ENCODE measurements around the gene ATXN1.

The ATXN1 gene

DNA sequence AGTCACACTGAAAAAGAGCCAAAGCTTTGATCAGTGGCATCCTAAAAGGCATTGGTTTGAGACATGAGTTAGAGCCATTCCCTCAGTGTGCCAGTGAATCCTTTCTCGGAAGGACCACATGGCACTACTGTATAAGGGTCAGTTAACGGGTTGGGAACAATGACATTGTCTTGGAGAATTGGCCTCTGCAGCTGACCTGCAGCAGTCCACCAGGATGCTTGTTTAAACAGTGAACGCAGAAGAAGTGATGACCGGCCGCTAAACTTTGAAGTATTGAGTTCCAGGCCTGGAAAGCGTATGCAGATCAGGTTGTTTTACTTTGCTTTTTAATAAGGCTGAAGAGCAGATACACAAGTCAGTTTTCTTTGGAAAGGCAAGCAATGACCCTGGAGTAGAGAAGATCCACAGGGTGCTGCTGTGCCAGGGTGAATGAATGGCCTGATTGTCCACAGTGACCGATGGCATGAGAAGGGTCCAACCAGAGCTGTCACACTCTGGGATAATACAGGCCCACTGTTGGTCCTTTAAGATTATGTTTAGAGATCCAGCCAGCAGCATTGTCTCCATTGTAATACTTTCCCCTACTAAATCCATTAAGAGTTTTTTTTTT is 465.1 kb downstream of the ATXN1 start:
- no peaks in the 10 kb centered on the region for H3K4me1 ChIP-seq (ENCODE audit: control insufficient read depth, insufficient read depth, low read length)
- H3K9ac ChIP-seq (ENCODE audit: low read length), result no peak overlapping the region
- no peak overlapping the region for H3K4me3 ChIP-seq (ENCODE audit: low read length)
- no peaks in the 10 kb centered on the region for H3K27me3 ChIP-seq (ENCODE audit: control insufficient read depth, insufficient read depth, low read length)
- no peaks in the 10 kb centered on the region for H3K9me3 ChIP-seq (ENCODE audit: control insufficient read depth, low read length)
- H3K36me3 ChIP-seq (ENCODE audit: control insufficient read depth, insufficient read depth, low read length), result no peaks in the 10 kb centered on the region

DNA sequence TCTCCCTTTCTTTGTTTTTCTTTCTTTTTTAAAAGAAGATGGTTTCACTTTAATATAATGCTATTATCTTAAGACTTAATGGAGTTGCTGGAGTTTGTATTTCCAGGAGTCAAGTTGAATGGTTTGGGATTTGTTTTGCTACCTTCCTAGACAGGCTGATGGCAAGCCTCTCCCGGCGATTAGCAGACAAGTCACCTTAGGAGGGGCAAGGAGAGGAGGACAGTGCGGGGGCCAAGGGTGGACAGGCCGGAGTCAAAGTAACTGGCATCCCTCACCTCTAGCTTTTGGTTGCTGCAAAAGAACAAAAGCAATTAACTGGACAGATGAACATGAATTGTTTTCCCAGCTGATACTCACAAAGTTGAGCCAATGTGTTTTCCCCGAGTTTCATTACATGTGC is 465.8 kb downstream of the ATXN1 start:
- H3K36me3 ChIP-seq (ENCODE audit: control insufficient read depth, insufficient read depth, low read length), result no peaks in the 10 kb centered on the region
- H3K4me1 ChIP-seq (ENCODE audit: control insufficient read depth, insufficient read depth, low read length), result no peaks in the 10 kb centered on the region
- H3K4me3 ChIP-seq (ENCODE audit: low read length), result no peak overlapping the region
- no peaks in the 10 kb centered on the region for H3K9me3 ChIP-seq (ENCODE audit: control insufficient read depth, low read length)
- H3K27me3 ChIP-seq (ENCODE audit: control insufficient read depth, insufficient read depth, low read length), result no peaks in the 10 kb centered on the region
- H3K9ac ChIP-seq (ENCODE audit: low read length), result no peak overlapping the region

DNA sequence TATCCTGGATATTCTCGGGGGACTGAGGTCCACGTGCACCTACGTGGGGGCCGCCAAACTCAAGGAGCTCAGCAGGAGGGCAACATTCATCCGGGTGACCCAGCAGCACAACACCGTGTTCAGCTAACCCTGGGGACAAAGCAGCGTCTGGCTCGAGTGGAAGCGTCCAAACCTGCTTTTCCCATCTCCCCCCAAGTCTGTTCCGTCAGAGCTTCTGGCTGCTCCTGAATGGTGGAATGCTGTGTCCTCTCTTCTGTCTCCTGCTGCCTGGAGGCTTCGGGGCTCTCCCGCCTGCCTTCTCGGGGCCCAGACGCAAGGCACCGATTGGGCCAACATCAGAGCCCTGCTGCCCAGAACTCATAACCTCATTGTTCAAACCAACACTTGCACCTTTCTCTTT is 466.2 kb downstream of the ATXN1 start:
- Histone ChIP-seq H3K4me1 (ENCODE audit: control insufficient read depth, insufficient read depth, low read length) (no peaks in the 10 kb centered on the region), H3K27me3 (ENCODE audit: control insufficient read depth, insufficient read depth, low read length) (no peaks in the 10 kb centered on the region), H3K9ac (ENCODE audit: low read length) (no peak overlapping the region), H3K9me3 (ENCODE audit: control insufficient read depth, low read length) (no peaks in the 10 kb centered on the region), H3K4me3 (ENCODE audit: low read length) (no peak overlapping the region), H3K36me3 (ENCODE audit: control insufficient read depth, insufficient read depth, low read length) (no peaks in the 10 kb centered on the region)

DNA sequence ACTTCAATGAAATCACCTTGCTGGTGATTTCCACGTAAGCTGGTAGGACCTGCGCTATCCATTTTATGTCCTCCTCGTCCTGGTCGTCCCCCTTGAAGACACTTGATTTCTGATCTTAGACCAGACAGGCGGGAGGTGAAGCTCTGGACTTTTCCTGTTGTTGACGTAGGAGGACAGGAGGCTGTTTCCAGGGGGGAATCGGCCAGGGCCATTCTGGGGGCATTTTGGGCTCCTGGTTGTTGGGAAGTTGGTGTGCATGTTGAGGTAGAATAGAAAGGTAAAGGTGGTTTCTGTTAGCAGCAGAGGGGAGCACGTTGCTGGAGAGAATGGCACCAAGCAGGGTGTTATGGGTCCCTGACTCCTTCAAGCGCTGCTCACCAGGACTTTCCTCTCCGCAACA is 466.9 kb downstream of the ATXN1 start:
- Histone ChIP-seq H3K4me1 (ENCODE audit: control insufficient read depth, insufficient read depth, low read length) (no peaks in the 10 kb centered on the region), H3K4me3 (ENCODE audit: low read length) (no peak overlapping the region), H3K9me3 (ENCODE audit: control insufficient read depth, low read length) (no peaks in the 10 kb centered on the region), H3K36me3 (ENCODE audit: control insufficient read depth, insufficient read depth, low read length) (no peaks in the 10 kb centered on the region), H3K9ac (ENCODE audit: low read length) (no peak overlapping the region), H3K27me3 (ENCODE audit: control insufficient read depth, insufficient read depth, low read length) (no peaks in the 10 kb centered on the region)

DNA sequence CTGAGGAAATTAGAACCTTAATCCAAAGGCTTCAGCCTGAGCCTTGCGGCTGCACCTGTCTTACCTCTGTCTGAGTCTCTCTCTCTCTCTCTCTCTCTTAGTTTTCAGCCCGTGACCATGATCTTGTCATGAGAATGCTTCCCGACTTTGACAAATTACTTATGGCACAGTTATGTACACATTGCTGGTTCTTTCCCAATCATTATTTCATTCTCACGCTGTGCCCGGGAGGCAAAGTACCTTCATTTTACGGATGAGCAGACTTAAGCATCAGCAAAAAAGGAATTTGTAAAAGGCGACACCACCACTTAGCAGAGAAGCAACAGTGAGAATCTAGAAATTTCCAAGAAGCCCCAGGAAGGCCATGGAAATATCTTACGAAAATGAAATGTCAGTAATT is 468.3 kb downstream of the ATXN1 start:
- no peaks in the 10 kb centered on the region for H3K4me1 ChIP-seq (ENCODE audit: control insufficient read depth, insufficient read depth, low read length)
- no peaks in the 10 kb centered on the region for H3K9me3 ChIP-seq (ENCODE audit: control insufficient read depth, low read length)
- no peaks in the 10 kb centered on the region for H3K36me3 ChIP-seq (ENCODE audit: control insufficient read depth, insufficient read depth, low read length)
- no peak overlapping the region for H3K9ac ChIP-seq (ENCODE audit: low read length)
- H3K4me3 ChIP-seq (ENCODE audit: low read length), result no peak overlapping the region
- H3K27me3 ChIP-seq (ENCODE audit: control insufficient read depth, insufficient read depth, low read length), result no peaks in the 10 kb centered on the region

DNA sequence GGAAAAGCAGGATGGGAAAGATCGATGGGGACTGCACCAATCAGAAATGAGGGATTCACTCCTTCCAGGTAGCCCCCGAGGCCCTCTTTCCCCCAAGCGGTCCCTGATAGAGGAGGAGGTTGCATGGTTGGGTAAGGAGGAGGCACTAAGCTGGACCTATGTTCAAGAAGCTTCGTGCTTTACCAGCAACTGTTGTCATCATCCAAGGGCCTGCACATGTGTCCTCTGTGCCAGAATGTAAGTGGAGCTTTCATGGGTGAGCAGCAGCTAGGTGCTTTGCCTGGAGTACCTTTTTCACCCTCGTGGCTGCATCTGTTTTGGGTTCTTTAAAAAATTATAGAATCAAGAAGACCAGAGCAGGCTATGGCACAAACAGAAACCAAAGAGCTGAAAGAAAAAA is 468.8 kb downstream of the ATXN1 start:
- no peaks in the 10 kb centered on the region for H3K36me3 ChIP-seq (ENCODE audit: control insufficient read depth, insufficient read depth, low read length)
- no peaks in the 10 kb centered on the region for H3K9me3 ChIP-seq (ENCODE audit: control insufficient read depth, low read length)
- H3K4me3 ChIP-seq (ENCODE audit: low read length), result no peak overlapping the region

DNA sequence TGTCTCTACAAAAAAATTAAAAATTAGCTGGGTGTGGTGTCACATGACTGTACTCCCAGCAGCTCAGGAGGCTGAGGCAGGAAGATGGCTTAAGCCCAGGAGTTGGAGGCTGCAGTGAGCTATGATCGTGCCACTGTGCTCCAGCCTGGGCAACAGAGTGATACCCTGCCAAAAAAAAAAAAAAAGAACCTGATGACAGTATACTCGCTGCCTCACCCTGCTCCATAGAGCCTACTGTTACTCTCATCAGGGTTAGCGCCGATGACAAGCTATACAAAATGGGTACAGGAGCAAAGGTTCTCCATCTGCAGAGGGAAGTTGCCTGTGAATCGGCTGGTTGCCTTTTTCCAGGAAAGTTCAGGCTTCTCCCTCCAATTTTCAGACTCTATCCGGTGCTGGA is 469.5 kb downstream of the ATXN1 start:
- Histone ChIP-seq H3K9ac (ENCODE audit: low read length) (no peak overlapping the region), H3K36me3 (ENCODE audit: control insufficient read depth, insufficient read depth, low read length) (no peaks in the 10 kb centered on the region), H3K4me3 (ENCODE audit: low read length) (no peak overlapping the region), H3K27me3 (ENCODE audit: control insufficient read depth, insufficient read depth, low read length) (no peaks in the 10 kb centered on the region), H3K4me1 (ENCODE audit: control insufficient read depth, insufficient read depth, low read length) (no peaks in the 10 kb centered on the region), H3K9me3 (ENCODE audit: control insufficient read depth, low read length) (no peaks in the 10 kb centered on the region)

More for the DNA sequence above, 468.8 kb downstream of the ATXN1 start:
- H3K27me3 ChIP-seq (ENCODE audit: control insufficient read depth, insufficient read depth, low read length), result no peaks in the 10 kb centered on the region
- no peaks in the 10 kb centered on the region for H3K4me1 ChIP-seq (ENCODE audit: control insufficient read depth, insufficient read depth, low read length)
- no peak overlapping the region for H3K9ac ChIP-seq (ENCODE audit: low read length)

DNA sequence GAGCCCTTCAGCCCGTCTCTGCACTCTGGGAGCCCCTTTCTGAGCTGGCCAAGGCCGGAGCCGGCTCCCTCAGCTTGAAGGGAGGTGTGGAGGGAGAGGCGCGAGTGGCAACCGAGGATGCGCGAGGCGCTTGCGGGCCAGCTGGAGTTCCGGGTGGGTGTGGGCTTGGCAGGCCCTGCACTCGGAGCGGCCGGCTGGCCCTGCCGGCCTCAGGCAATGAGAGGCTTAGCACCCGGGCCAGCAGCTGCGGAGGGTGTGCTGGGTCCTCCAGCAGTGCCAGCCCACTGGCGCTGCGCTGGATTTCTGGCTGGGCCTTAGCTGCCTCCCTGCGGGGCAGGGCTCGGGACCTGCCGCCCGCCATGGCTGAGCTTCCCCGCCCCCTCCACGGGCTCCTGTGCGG is 473.1 kb downstream of the ATXN1 start:
- H3K9ac ChIP-seq (ENCODE audit: low read length), result no peak overlapping the region
- no peak overlapping the region for H3K4me3 ChIP-seq (ENCODE audit: low read length)
- H3K4me1 ChIP-seq (ENCODE audit: control insufficient read depth, insufficient read depth, low read length), result no peaks in the 10 kb centered on the region
- H3K36me3 ChIP-seq (ENCODE audit: control insufficient read depth, insufficient read depth, low read length), result no peaks in the 10 kb centered on the region
- no peaks in the 10 kb centered on the region for H3K27me3 ChIP-seq (ENCODE audit: control insufficient read depth, insufficient read depth, low read length)
- no peaks in the 10 kb centered on the region for H3K9me3 ChIP-seq (ENCODE audit: control insufficient read depth, low read length)

DNA sequence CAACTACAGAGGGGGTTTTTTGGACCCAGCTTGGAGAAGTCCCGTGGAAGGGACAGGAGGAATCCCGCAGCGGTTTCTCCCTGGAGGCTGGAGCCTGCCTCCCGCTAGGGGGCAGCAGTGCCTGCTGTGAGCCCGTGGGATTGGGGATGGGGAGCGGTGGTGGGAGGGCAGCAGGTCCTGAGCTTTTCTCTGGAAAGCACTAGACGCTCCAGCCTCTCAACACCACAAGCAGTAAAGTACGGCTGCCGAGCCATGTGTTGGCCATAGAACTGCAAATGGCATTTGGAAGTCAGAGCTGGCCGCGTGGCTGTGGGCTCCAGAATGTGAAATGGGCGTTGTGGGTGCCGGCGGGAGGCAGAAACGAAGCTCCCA is 475.1 kb downstream of the ATXN1 start:
- no peaks in the 10 kb centered on the region for H3K27me3 ChIP-seq (ENCODE audit: control insufficient read depth, insufficient read depth, low read length)
- H3K4me1 ChIP-seq (ENCODE audit: control insufficient read depth, insufficient read depth, low read length), result no peaks in the 10 kb centered on the region
- no peaks in the 10 kb centered on the region for H3K9me3 ChIP-seq (ENCODE audit: control insufficient read depth, low read length)
- no peak overlapping the region for H3K4me3 ChIP-seq (ENCODE audit: low read length)
- no peaks in the 10 kb centered on the region for H3K36me3 ChIP-seq (ENCODE audit: control insufficient read depth, insufficient read depth, low read length)
- H3K9ac ChIP-seq (ENCODE audit: low read length), result no peak overlapping the region

DNA sequence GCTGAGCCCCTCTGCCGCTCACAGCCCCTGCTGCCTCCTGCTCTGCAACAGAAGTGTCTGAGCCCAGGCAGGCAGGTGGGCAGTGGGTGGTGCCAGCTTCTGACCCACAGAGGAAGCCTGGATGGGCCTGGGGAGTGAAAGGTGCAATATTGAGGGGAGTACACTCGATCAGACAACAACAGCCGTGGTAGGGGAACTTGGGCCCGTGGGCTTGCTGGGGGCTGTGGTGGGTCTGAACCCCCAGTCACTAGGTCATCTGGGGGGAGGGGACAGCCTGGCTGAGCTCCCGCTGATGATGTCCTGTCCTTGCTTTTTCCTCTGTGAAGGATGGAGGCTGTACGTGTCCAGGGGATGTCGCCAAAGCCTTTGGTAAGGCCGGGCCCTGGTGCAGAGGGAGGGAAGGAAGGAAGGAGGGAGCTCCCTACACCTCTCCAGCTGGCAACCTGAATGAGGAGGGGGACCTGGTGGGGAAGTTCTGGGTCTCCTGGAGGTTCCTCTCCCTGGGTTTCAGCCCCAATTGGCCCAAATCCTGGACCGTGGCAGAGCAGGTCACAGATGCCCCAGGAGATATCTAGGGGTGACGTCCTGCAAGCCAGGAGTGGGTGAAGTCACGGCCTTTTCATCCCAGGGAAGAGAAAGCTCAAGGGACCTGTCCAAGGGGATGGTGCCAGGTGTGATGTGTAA is 475.7 kb downstream of the ATXN1 start:
- no peaks in the 10 kb centered on the region for H3K36me3 ChIP-seq (ENCODE audit: control insufficient read depth, insufficient read depth, low read length)
- H3K27me3 ChIP-seq (ENCODE audit: control insufficient read depth, insufficient read depth, low read length), result no peaks in the 10 kb centered on the region
- no peaks in the 10 kb centered on the region for H3K9me3 ChIP-seq (ENCODE audit: control insufficient read depth, low read length)
- H3K9ac ChIP-seq (ENCODE audit: low read length), result no peak overlapping the region
- no peaks in the 10 kb centered on the region for H3K4me1 ChIP-seq (ENCODE audit: control insufficient read depth, insufficient read depth, low read length)
- H3K4me3 ChIP-seq (ENCODE audit: low read length), result no peak overlapping the region

DNA sequence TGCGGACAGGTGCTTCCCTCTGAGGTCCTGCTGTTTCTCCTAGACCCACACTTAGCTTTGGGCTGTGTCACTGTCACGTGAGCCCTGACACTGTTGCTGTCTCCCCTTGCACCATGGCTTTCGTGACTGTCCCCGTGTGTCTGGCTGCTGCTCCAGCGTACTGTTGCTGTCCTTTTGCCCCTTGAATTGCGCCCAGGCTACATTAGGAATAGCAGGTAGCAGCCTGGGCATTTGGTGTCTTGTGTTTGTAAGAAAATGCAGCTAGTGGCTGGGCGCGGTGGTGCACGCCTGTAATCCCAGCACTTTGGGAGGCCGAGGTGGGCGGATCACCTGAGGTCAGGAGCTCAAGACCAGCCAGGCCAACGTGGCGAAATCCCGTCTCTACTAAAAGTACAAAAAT is 476.8 kb downstream of the ATXN1 start:
- Histone ChIP-seq H3K4me1 (ENCODE audit: control insufficient read depth, insufficient read depth, low read length) (no peaks in the 10 kb centered on the region), H3K27me3 (ENCODE audit: control insufficient read depth, insufficient read depth, low read length) (no peaks in the 10 kb centered on the region), H3K4me3 (ENCODE audit: low read length) (no peak overlapping the region), H3K36me3 (ENCODE audit: control insufficient read depth, insufficient read depth, low read length) (no peaks in the 10 kb centered on the region), H3K9me3 (ENCODE audit: control insufficient read depth, low read length) (no peaks in the 10 kb centered on the region), H3K9ac (ENCODE audit: low read length) (no peak overlapping the region)

DNA sequence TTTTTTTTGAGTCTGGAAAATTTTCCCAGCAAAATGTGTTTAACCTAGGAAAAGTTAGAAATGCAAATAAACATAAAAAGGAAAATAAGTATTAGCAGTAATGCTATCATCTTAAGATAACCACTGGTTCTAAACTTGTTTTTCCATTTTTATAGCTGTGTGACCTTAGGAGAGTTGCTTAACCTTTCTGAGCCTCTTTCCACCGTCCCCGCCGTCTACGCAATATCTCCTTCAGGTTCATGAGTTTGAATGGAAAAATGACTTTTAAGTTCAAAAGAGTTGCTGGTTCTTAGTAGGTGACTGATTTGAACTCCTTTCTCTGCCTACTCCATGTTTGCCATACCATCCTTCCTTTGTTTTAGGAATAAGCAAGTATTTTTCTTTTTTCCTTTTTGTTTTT is 478.9 kb downstream of the ATXN1 start:
- Histone ChIP-seq H3K4me1 (ENCODE audit: control insufficient read depth, insufficient read depth, low read length) (peaks cover 12% of the 10 kb centered on the region), H3K4me3 (ENCODE audit: low read length) (no peak overlapping the region), H3K9me3 (ENCODE audit: control insufficient read depth, low read length) (no peaks in the 10 kb centered on the region), H3K27me3 (ENCODE audit: control insufficient read depth, insufficient read depth, low read length) (no peaks in the 10 kb centered on the region), H3K36me3 (ENCODE audit: control insufficient read depth, insufficient read depth, low read length) (no peaks in the 10 kb centered on the region), H3K9ac (ENCODE audit: low read length) (no peak overlapping the region)

DNA sequence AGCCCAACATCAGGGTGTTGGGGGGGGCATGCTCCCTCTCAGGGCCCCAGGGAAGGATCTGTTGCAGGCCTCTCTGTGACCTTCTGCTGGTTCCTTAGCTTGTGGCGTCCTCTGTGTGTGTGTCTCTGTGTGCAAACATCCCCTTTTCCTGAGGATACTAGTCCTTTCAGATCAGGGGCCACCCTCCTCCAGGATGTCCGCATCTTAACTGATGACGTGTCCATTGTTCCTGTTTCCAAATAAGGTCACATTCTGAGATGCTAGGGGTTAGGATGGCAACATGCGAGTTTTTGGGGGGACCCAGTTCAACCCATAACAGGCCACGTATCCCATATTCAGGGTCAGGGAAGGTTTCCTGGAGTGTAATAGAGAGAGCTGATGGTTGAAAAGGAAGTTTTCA is 482.0 kb downstream of the ATXN1 start:
- no peak overlapping the region for H3K9ac ChIP-seq (ENCODE audit: low read length)

More for the DNA sequence above, 482.0 kb downstream of the ATXN1 start:
- H3K36me3 ChIP-seq (ENCODE audit: control insufficient read depth, insufficient read depth, low read length), result no peaks in the 10 kb centered on the region
- no peaks in the 10 kb centered on the region for H3K9me3 ChIP-seq (ENCODE audit: control insufficient read depth, low read length)
- no peaks in the 10 kb centered on the region for H3K27me3 ChIP-seq (ENCODE audit: control insufficient read depth, insufficient read depth, low read length)
- no peak overlapping the region for H3K4me3 ChIP-seq (ENCODE audit: low read length)
- H3K4me1 ChIP-seq (ENCODE audit: control insufficient read depth, insufficient read depth, low read length), result peaks cover 18% of the 10 kb centered on the region
